Testis (tissue), 2 donors: ENCODE measurements around the gene ITPK1.

Source experiments
- POLR2A ChIP-seq: fragments of 450-650 bp; IDR thresholded peaks from one replicate; pipeline ENCODE4 v1.6.1; 2017; ENCODE audit warnings: antibody characterized with exemption, mild to moderate bottlenecking, moderate library complexity
- TF ChIP-seq, protein P1 (sequence below), 3 experiments: fragments of 450-650 bp in 2 of 3; fragments of 200-600 bp in 1 of 3; sonication (generic) in 1 of 3; IDR thresholded peaks; one replicate each; pipeline ENCODE4 v1.5.1; 2016 to 2019; ENCODE audit warnings: antibody characterized with exemption in 3 of 3, mild to moderate bottlenecking in 2 of 3, moderate library complexity in 1 of 3

DNA sequence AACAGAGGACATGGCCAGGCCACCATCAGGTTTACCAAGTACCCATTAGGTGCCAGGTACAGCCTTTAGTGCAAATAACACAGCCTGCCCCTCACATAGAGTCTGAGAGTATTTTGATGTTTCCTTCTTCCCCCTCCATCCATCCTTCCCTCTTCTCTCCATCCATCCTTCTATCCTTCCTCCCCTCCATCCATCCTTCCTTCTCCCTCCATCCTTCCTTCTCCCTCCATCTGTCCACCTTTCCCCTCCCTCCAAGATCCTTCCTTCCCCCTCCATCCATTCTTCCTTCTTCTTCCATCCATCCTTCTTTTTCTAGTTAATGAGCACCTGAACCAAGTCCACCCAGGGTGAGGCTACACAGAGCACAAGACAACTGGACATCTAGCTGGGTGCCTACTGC is 39.8 kb downstream of the ITPK1 start:
- TF ChIP-seq, protein P1, sequence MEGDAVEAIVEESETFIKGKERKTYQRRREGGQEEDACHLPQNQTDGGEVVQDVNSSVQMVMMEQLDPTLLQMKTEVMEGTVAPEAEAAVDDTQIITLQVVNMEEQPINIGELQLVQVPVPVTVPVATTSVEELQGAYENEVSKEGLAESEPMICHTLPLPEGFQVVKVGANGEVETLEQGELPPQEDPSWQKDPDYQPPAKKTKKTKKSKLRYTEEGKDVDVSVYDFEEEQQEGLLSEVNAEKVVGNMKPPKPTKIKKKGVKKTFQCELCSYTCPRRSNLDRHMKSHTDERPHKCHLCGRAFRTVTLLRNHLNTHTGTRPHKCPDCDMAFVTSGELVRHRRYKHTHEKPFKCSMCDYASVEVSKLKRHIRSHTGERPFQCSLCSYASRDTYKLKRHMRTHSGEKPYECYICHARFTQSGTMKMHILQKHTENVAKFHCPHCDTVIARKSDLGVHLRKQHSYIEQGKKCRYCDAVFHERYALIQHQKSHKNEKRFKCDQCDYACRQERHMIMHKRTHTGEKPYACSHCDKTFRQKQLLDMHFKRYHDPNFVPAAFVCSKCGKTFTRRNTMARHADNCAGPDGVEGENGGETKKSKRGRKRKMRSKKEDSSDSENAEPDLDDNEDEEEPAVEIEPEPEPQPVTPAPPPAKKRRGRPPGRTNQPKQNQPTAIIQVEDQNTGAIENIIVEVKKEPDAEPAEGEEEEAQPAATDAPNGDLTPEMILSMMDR (IDR thresholded peaks at IDR 0.05) = no peak
- no peak for TF ChIP-seq POLR2A
